NCI-H1436 (cell line): ENCODE results near the gene ABCA1.
"Not testable (repeated sequence)": the region's sequence is repeated elsewhere in the genome, so short reads cannot be mapped to it uniquely, and the experiment has no call there.

Source experiments
- DNase-seq: peaks from one replicate; lab custom pipeline; 2025; lab: John Stamatoyannopoulos, UW

Gene ABCA1, protein sequence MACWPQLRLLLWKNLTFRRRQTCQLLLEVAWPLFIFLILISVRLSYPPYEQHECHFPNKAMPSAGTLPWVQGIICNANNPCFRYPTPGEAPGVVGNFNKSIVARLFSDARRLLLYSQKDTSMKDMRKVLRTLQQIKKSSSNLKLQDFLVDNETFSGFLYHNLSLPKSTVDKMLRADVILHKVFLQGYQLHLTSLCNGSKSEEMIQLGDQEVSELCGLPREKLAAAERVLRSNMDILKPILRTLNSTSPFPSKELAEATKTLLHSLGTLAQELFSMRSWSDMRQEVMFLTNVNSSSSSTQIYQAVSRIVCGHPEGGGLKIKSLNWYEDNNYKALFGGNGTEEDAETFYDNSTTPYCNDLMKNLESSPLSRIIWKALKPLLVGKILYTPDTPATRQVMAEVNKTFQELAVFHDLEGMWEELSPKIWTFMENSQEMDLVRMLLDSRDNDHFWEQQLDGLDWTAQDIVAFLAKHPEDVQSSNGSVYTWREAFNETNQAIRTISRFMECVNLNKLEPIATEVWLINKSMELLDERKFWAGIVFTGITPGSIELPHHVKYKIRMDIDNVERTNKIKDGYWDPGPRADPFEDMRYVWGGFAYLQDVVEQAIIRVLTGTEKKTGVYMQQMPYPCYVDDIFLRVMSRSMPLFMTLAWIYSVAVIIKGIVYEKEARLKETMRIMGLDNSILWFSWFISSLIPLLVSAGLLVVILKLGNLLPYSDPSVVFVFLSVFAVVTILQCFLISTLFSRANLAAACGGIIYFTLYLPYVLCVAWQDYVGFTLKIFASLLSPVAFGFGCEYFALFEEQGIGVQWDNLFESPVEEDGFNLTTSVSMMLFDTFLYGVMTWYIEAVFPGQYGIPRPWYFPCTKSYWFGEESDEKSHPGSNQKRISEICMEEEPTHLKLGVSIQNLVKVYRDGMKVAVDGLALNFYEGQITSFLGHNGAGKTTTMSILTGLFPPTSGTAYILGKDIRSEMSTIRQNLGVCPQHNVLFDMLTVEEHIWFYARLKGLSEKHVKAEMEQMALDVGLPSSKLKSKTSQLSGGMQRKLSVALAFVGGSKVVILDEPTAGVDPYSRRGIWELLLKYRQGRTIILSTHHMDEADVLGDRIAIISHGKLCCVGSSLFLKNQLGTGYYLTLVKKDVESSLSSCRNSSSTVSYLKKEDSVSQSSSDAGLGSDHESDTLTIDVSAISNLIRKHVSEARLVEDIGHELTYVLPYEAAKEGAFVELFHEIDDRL (N-terminal part only)

GRCh38 chr9:104927912-104928740 is at the start of gene ABCA1:
TSS of gene ABCA1 (minus strand) at chr9:104928155. CDS start at chr9:104903679, 24,476 bp downstream.
- DNase-seq, result no peak

DNA sequence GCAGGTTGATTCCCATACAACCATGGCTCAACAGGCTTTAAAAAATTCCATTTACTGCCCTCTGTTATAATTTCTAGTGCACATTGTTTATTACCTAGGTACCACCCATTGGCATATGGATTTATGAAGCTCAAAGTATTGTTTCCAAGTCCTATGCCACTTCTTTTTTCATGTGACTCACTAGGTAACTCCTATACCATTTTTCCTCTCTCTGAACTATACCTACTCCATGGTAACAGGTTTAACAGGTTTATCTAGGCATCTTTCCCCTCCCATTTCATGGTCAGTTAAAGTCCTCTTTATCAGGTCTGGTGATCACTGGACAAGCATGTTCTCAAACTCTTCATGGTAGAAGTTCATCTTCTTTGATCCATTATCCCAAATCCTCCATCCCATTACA is 49.6 kb upstream of the ABCA1 start:
- DNase-seq, result no peak

- no peak for DNase-seq
Measured at GRCh38 chr9:104977168-104977567, 49.2 kb upstream of the ABCA1 start.

DNA sequence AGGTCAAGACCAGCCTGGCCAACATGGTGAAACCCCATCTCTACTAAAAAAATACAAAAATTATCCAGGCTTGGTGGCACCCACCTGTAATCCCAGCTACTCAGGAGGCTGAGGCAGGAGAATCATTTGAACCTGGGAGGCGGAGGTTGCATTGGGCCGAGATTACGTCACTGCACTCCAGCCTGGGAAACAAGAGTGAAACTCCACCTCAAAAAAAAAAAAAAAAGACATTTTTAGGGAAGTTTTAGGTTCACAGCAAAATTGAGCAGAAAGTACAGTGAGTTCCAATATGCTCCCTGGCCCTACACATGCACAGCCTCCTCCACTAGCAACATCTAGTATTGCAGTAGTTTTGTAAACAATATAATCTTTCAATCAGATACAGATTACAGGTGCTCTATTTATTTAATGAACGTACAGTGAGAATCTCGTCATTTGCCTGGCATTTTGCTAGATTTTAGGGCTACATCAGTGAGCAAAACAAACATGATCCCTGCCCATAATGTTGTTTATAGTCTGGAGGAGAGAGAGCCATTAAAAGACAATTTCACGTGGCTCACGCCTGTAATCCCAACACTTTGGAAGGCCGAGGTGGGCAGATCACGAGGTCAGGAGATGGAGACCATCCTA is 48.1 kb upstream of the ABCA1 start:
- DNase-seq, result not testable (repeated sequence)

- no peak for DNase-seq
Measured at GRCh38 chr9:104974053-104974962, 46.4 kb upstream of the ABCA1 start.

DNA sequence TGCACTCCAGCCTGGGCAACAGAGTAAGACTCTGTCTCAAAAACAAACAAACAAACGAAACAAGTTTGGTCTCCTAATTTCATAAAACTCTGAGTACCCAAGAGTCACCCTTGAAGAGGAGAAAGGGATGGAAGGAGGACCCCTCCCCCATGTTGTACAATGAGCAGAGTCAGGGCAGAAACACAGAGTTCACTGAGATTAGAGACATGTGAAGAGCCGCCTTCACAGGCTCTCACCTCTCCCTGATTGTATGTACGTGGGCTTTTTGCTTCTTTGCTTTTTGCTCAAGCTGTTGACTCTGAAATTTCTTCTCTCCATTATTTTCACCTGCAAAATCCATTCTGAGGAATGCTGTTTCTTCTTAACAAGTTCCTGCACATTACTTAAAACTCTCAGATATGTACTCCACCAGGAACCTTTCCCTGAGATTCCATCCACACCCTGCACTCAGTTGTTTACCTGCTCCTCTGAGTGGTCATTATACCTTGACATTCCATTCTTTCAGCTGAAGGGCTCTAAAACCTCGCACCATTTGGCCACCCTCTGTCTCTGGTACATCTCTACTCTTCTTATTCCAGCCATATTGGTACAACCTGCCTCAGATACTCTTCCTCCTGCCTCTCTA is 44.4 kb upstream of the ABCA1 start:
- no peak for DNase-seq

- DNase-seq, result no peak
Measured at GRCh38 chr9:104971511-104971910, 43.6 kb upstream of the ABCA1 start.

DNA sequence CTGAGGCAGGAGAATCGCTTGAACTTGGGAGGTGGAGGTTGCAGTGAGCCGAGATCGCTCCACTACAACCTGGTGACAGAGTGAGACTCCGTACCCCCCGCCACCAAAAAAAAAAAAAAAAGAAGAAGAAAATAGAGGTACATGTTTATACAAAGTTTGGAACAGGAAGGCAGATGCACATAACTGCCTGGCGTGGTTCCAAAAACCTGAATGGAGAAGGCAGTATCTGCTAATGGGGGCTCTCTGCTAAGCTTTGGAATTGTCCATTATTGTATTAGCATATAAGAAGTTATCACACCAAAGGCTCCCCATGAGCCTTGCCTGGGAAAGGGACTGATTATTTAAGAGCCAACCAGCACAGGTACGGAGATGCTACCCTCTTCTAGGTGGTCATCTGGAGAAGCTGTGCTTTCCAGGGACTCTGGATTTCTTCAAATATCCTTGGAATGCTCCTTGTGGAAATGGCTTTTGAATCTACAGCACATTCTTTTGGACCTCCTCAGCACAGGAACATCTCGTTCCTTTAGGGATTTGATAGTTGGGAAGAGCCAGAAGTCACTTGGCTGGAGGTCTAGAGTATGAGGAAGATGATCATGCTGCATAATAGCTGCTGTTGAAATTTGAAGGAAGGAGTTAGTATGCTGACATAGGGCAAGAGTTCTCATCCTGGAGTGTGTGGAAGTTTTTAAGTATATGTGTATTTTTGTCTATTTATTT is 42.5 kb upstream of the ABCA1 start:
- DNase-seq, result no peak

- DNase-seq, result no peak
Measured at GRCh38 chr9:104969116-104969515, 41.2 kb upstream of the ABCA1 start.

- DNase-seq, result peak; percentile 76
Measured at GRCh38 chr9:104968025-104968982, 40.3 kb upstream of the ABCA1 start.

GRCh38 chr9:104963076-104963475 is 35.1 kb upstream of the ABCA1 start:
- no peak for DNase-seq

GRCh38 chr9:104961701-104962359 is 33.9 kb upstream of the ABCA1 start:
- DNase-seq, result no peak

DNA sequence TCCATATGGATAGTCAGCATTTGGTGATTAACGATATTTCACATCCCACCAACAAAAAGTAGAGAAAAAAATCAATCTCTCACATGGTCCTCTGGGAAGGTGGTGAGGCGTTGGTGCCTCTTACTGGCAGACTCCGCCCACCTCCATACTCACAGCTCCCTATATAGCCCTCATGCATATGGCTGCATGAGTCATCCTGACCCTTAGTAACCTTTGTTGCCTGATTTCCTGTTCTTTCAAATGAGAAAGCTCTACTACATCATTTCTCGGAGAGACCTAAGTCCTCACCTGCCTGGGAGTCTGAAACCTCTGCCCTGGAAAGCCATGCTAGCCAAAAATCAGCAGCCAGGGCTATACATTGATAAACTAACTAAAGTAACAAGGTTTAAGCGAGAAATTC is 33.3 kb upstream of the ABCA1 start:
- DNase-seq, result no peak

DNA sequence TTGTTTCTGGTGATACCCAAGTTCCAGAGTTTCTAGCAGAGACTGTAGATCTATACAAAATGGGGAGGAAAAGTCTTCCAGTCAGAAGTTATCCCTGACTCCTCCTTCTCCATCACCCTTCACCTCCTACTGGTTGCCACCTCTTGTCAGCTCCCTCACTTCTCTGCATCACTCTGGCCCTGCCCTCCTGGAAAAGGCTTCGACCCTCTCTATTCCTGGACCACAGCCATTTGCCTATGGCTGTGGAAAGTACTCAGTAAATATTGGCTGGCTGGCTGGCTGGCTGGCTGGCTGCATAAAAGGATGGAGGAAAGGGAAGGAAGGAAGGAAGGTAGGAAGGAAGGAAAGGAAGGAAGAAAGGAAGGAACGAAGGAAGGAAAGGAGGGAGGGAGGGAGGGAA is 32.7 kb upstream of the ABCA1 start:
- no peak for DNase-seq

DNA sequence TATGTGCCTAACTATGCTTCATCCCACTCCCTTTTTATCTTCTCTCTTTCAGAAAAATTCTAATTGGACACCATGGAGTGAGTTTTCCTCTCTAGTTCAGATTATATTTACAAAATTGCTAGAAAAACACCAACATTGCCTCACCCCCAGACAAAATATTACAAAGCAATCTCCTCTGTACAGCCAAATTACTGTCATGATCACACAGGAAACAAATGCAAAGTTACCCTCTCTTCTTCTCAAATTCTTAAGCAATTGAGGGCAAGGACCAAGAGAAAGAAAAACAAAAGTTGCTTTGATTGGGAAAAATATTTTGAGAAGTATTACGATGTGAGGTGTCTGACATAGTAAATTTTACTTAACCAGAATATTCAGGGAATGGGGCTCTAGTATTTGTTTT is 30.8 kb upstream of the ABCA1 start:
- no peak for DNase-seq

DNA sequence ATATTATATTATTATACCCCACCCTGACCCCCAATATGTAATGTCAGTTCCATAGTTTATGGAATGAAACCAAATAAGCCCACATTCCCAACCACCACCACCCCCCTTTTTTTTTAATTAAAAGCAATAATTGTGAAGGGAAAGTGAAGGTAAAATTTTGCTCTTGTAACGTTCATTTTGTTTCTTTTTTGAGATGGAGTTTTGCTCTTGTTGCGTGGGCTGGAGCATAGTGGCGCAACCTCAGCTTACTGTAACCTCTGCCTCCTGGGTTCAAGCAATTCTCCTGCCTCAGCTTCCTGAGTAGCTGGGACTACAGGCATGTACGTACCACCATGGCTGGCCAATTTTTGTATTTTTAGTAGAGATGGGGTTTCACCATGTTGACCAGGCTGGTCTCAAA is 30.1 kb upstream of the ABCA1 start:
- DNase-seq, result not testable (repeated sequence)

- no peak for DNase-seq
Measured at GRCh38 chr9:104951487-104951886, 23.5 kb upstream of the ABCA1 start.
